ENCODE data around the gene CYTL1.

Gene CYTL1

GRCh38 chr4:4971796-4972195 is 47.5 kb downstream of the CYTL1 start:
- no peak for DNase-seq

- no peak for DNase-seq
Measured at GRCh38 chr4:4969298-4969697, 50.0 kb downstream of the CYTL1 start.

- no peak for DNase-seq
Measured at GRCh38 chr4:4968161-4968725, 51.0 kb downstream of the CYTL1 start.

Data from amygdala (tissue), 56 donors.